ENCODE results near the gene SNTN. TPM values are rescaled to one million over a fixed set of nuclear protein-coding genes. Genes with fewer than 3 reads are reported as not detected.

SNTN gene
- total RNA-seq, 2 experiments from 2014 or later = not detected

- no peaks in the 10 kb centered on the region for H3K4me1 Mint-ChIP-seq (ENCODE audit: low read depth)
- no peaks in the 10 kb centered on the region for H3K4me1 ChIP-seq (ENCODE audit: insufficient read depth, low read length)
- no peak for TF ChIP-seq CTCF (IDR thresholded peaks at IDR 0.05)
- no peaks in the 10 kb centered on the region for H3K36me3 ChIP-seq (ENCODE audit: insufficient read depth, low read length)
- H3K27me3 Mint-ChIP-seq = peaks cover 3% of the 10 kb centered on the region
- no peaks in the 10 kb centered on the region for H3K27me3 ChIP-seq (ENCODE audit: control insufficient read depth in 1 of 2, insufficient read depth in 2 of 2, low read length in 2 of 2)
- ATAC-seq (ENCODE audit: poor library complexity) (no peak), DNase-seq (no peak)
- ChIA-PET CTCF (no interaction called here), POLR2A (no interaction called here)
- H3K36me3 Mint-ChIP-seq (ENCODE audit: low read depth) = no peaks in the 10 kb centered on the region
- no peak overlapping the region for H3K27ac Mint-ChIP-seq
- peaks cover 7% of the 10 kb centered on the region for H3K9me3 Mint-ChIP-seq
- no peak overlapping the region for H3K4me3 Mint-ChIP-seq
- no peak overlapping the region for H3K27ac ChIP-seq (ENCODE audit: low read depth in 1 of 2, low read length in 2 of 2)
- no peaks in the 10 kb centered on the region for H3K9me3 ChIP-seq (ENCODE audit: control insufficient read depth in 1 of 2, insufficient read depth in 1 of 2, low read length in 2 of 2)
- no peak overlapping the region for H3K4me3 ChIP-seq (ENCODE audit: low read length)
- intact Hi-C loops (cut with DNase I, micrococcal nuclease) = no loop called here
These were observed 42.6 kb upstream of the SNTN start for GRCh38 chr3:63609834-63610233.

- CTCF ChIA-PET = no interaction called here
- Histone ChIP-seq H3K4me3 (ENCODE audit: low read length) (no peak overlapping the region), H3K4me1 (ENCODE audit: insufficient read depth, low read length) (no peaks in the 10 kb centered on the region), H3K9me3 (ENCODE audit: control insufficient read depth in 1 of 2, insufficient read depth in 1 of 2, low read length in 2 of 2) (no peaks in the 10 kb centered on the region), H3K36me3 (ENCODE audit: insufficient read depth, low read length) (no peaks in the 10 kb centered on the region), H3K27ac (ENCODE audit: low read depth in 1 of 2, low read length in 2 of 2) (no peak overlapping the region), H3K27me3 (ENCODE audit: control insufficient read depth in 1 of 2, insufficient read depth in 2 of 2, low read length in 2 of 2) (no peaks in the 10 kb centered on the region)
- Mint-ChIP-seq H3K4me1 (ENCODE audit: low read depth) (no peaks in the 10 kb centered on the region), H3K4me3 (no peak overlapping the region), H3K9me3 (peaks cover 7% of the 10 kb centered on the region), H3K36me3 (ENCODE audit: low read depth) (no peaks in the 10 kb centered on the region), H3K27me3 (peaks cover 3% of the 10 kb centered on the region), H3K27ac (no peak overlapping the region)
- no peak for TF ChIP-seq CTCF (IDR thresholded peaks at IDR 0.05)
- POLR2A ChIA-PET = no interaction called here
- DNase-seq (no peak), ATAC-seq (ENCODE audit: poor library complexity) (no peak)
- intact Hi-C loops (cut with DNase I, micrococcal nuclease) = no loop called here
These were observed 41.1 kb upstream of the SNTN start for GRCh38 chr3:63611382-63611781.

GRCh38 chr3:63613561-63613960, 38.9 kb upstream of the SNTN start:
- no peaks in the 10 kb centered on the region for H3K36me3 ChIP-seq (ENCODE audit: insufficient read depth, low read length)
- intact Hi-C loops (cut with DNase I, micrococcal nuclease) = no loop called here
- Mint-ChIP-seq H3K27me3 (peaks cover 3% of the 10 kb centered on the region), H3K27ac (no peak overlapping the region), H3K36me3 (ENCODE audit: low read depth) (no peaks in the 10 kb centered on the region), H3K4me3 (no peak overlapping the region), H3K9me3 (peaks cover 4% of the 10 kb centered on the region), H3K4me1 (ENCODE audit: low read depth) (no peaks in the 10 kb centered on the region)
- no peaks in the 10 kb centered on the region for H3K27me3 ChIP-seq (ENCODE audit: control insufficient read depth in 1 of 2, insufficient read depth in 2 of 2, low read length in 2 of 2)
- no peaks in the 10 kb centered on the region for H3K4me1 ChIP-seq (ENCODE audit: insufficient read depth, low read length)
- H3K27ac ChIP-seq (ENCODE audit: low read depth in 1 of 2, low read length in 2 of 2) = no peak overlapping the region
- H3K9me3 ChIP-seq (ENCODE audit: control insufficient read depth in 1 of 2, insufficient read depth in 1 of 2, low read length in 2 of 2) = no peaks in the 10 kb centered on the region
- TF ChIP-seq CTCF (IDR thresholded peaks at IDR 0.05) = no peak
- ChIA-PET POLR2A (no interaction called here), CTCF (no interaction called here)
- no peak overlapping the region for H3K4me3 ChIP-seq (ENCODE audit: low read length)
- ATAC-seq (ENCODE audit: poor library complexity) (no peak), DNase-seq (no peak)

Measured in CD4-positive, alpha-beta T cell (primary cell).